ENCODE measurements around the gene ATP10B. TPM values are rescaled to one million over a fixed set of nuclear protein-coding genes. Genes with fewer than 3 reads are reported as not detected.

Gene ATP10B
- total RNA-seq, 1 donor: not detected

DNA sequence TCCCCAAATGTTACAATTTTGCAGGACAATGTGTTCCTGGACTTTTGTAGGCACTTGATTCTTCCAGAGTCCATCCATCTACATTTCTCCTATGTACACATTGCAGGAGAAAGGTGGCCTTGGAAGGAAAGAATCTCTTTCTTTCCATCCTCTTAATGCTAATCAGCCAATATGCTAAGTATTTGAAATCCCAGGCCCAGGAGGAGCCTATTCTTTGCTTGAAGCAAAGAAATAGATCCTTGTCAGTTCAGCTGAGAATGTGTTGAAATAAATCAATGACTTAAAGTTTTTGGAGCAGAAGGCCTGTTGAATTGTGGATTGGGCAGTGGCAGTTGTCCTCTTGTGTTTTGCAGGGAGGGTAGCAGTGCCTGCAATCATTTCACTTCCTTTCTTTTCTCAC lies 317.1 kb downstream of the ATP10B start:
- no peak for DNase-seq (ENCODE audit: low read depth)
- no peak overlapping the region for H3K4me3 ChIP-seq (ENCODE audit: low read depth, low read length)
- TF ChIP-seq, protein P1, sequence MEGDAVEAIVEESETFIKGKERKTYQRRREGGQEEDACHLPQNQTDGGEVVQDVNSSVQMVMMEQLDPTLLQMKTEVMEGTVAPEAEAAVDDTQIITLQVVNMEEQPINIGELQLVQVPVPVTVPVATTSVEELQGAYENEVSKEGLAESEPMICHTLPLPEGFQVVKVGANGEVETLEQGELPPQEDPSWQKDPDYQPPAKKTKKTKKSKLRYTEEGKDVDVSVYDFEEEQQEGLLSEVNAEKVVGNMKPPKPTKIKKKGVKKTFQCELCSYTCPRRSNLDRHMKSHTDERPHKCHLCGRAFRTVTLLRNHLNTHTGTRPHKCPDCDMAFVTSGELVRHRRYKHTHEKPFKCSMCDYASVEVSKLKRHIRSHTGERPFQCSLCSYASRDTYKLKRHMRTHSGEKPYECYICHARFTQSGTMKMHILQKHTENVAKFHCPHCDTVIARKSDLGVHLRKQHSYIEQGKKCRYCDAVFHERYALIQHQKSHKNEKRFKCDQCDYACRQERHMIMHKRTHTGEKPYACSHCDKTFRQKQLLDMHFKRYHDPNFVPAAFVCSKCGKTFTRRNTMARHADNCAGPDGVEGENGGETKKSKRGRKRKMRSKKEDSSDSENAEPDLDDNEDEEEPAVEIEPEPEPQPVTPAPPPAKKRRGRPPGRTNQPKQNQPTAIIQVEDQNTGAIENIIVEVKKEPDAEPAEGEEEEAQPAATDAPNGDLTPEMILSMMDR (IDR thresholded peaks at IDR 0.05; ENCODE audit: insufficient read depth, low read length): no peak

DNA sequence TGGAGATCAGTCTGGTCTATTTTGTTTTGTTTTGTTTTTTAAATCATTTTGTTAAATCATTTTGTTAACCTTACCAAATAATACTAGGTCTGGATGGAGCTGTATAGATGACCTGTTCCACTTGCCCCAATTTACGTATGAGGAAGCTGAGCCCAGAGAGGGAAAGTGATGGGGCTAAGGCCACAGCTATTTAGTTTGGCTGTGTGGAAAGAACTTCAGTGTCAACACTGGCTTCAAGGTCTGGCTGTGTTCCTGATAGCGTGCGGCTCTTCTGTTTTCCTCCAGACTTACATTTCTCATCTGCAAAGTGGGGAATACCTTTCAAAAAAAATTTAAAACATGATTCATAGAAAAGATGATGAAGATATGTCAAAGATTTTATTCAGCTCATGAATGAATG lies 317.9 kb downstream of the ATP10B start:
- DNase-seq (ENCODE audit: low read depth): peak; percentile 49
- TF ChIP-seq, protein P1 (IDR thresholded peaks at IDR 0.05; ENCODE audit: insufficient read depth, low read length): no peak
- H3K4me3 ChIP-seq (ENCODE audit: low read depth, low read length): no peak overlapping the region

DNA sequence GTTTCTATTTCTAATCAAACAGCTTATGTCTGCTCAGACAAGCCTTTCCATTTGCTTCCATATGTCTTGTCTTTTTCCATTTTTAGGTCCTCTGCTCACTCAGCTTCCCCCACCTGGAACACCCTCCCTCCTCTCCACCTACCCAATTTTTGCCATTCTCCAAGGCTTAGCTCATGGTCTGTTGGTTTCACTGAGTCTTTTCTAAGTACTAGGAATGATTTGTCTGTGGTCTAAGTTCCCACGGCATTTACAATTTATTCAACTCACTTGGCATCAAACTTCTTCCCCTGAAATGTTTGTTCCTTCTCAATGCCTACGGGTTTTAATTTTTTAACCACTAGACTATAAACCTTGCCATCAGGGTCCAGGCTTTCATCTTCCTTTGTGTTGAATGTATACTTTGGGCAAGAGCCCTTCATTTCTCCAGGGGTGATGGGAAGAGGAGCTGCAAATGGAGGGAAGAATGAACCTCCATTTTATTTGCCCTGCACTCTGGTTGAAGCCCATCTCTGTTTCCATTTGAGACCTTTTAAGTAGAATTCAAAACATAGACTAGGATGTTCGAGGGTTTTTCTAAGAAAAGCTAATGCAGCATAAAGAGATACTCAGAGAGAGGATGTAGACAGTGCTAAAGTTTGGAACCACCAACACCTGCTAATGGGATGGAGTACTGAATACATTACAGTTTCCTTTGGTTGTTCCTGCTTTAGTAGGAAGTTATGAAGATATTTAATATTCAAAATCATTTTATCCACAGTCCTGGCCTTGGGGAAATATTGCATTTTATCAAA lies 326.3 kb downstream of the ATP10B start:
- DNase-seq (ENCODE audit: low read depth): no peak
- no peak overlapping the region for H3K4me3 ChIP-seq (ENCODE audit: low read depth, low read length)
- TF ChIP-seq, protein P1 (IDR thresholded peaks at IDR 0.05; ENCODE audit: insufficient read depth, low read length): no peak

DNA sequence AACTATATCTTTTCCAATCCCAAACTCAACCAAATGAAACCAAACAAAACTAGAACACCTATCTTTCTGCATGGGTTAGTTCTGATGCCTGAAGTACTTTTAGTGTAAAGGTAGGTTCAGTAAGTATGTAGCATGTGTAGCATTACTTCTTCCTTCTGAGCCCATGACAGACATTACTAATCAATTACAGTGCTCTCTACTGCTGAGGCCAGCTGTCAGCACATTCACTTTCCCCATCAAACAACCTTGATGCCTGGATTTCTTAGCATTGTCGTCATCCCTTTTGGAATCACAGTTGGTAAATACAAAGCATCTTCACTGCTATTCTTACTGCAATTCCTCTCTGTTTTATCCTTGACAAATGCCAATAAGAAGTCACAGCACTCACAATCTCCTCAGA lies 327.2 kb downstream of the ATP10B start:
- no peak overlapping the region for H3K4me3 ChIP-seq (ENCODE audit: low read depth, low read length)
- no peak for DNase-seq (ENCODE audit: low read depth)
- TF ChIP-seq, protein P1 (IDR thresholded peaks at IDR 0.05; ENCODE audit: insufficient read depth, low read length): no peak

DNA sequence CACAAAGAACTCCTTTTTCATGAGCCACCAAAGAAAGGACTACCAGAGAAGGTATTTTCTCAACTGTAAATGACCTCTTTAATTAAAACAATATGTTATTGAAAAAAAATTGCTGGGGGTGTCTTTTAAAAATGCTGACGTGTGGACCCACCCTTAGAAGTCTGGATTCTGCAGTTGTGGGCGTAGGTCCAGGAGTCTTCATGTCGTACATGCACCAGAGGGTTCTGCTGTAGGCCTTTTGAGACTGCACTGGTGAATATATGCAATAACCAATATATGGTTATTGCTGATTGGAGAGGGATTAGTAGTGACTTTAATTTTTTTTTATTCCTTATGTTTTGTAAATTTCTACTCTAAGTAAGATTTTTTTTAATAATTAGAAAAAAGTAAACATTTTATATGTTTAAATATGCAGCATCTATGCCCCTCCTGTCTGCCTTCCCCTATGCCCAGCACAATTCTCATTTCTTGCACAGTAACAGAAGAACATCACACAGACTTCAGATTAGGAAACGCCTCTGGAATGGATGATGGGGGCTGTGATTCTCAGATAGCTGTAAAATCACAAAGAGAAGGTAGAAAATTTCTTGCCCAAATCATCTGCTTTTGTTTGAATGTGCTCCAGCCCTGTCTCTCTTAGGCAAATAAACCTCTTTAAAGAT lies 328.4 kb downstream of the ATP10B start:
- TF ChIP-seq, protein P1 (IDR thresholded peaks at IDR 0.05; ENCODE audit: insufficient read depth, low read length): no peak
- no peak overlapping the region for H3K4me3 ChIP-seq (ENCODE audit: low read depth, low read length)
- DNase-seq (ENCODE audit: low read depth): no peak

DNA sequence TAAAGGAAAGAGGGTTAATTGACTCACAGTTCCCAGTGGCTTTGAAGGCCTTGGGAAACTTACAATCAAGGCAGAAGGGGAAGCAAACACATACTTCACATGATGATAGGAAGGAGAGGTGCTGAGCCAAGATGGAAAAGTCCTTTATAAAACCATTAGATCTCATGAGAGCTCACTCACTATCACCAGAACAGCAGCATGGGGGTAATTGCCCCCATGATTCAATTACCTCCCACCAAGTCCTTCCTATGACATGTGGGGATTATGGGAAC lies 330.7 kb downstream of the ATP10B start:
- DNase-seq (ENCODE audit: low read depth): no peak
- no peak overlapping the region for H3K4me3 ChIP-seq (ENCODE audit: low read depth, low read length)
- TF ChIP-seq, protein P1 (IDR thresholded peaks at IDR 0.05; ENCODE audit: insufficient read depth, low read length): no peak

Data from fibroblast of the aortic adventitia (primary cell).